Choroid plexus epithelial cell (primary cell): Measurements from ENCODE around the gene TRAPPC6A.

ENCODE experiments used
- DNase-seq: peaks from one replicate; pipeline ENCODE4 v3.0.0-alpha.2; 2010; ENCODE audit warnings: low read depth
- H3K4me3 ChIP-seq: 2 replicates; pipeline ENCODE4 v1.5.1; 2011; ENCODE audit warnings: low read depth, mild to moderate bottlenecking, control low read depth, low read length, moderate library complexity
- TF ChIP-seq, protein P1 (sequence below): conservative IDR thresholded peaks from 2 replicates; pipeline ENCODE4 v1.5.1; 2011; ENCODE audit warnings: low read depth, mild to moderate bottlenecking, control low read depth, inconsistent platforms, low read length, moderate library complexity

TRAPPC6A gene

DNA sequence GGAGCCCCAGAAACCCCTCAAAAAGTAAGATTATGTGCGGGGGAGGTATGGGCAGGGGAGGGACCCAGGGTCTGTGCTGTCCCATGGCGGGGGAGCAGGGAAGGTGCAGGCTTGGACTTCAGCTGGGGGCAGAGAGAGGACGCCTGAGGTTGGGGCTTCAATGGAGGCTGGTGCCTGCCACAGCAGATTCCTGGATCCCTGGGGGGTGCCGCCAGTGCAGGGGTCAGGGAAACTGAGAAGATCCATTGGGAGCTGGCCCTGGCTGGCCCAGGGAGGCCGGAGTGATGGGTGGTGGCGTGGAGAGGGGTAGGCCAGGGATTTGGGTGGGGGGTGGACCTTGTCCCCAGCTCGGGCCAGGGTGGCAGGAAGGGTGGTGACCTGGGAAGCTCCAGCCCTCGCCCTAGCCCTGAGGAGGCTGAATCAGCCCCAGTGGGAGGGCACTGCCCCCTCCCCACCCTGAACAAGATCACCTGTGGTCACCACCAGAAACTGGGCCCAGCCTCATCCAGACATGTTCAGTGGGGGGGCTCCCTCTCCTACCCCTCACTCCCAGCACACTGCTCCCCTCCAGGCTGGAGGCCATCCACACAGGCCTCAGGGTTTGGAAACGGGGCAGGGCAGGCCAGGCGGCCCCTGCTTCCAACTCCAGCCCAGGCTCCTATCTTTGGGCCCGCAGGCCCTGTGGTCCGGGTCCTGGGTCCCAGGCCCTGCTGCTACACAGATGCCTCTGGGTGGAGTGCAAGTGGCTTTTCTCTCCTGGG is 18.6 kb downstream of the TRAPPC6A start:
- no peak for DNase-seq
- TF ChIP-seq, protein P1, sequence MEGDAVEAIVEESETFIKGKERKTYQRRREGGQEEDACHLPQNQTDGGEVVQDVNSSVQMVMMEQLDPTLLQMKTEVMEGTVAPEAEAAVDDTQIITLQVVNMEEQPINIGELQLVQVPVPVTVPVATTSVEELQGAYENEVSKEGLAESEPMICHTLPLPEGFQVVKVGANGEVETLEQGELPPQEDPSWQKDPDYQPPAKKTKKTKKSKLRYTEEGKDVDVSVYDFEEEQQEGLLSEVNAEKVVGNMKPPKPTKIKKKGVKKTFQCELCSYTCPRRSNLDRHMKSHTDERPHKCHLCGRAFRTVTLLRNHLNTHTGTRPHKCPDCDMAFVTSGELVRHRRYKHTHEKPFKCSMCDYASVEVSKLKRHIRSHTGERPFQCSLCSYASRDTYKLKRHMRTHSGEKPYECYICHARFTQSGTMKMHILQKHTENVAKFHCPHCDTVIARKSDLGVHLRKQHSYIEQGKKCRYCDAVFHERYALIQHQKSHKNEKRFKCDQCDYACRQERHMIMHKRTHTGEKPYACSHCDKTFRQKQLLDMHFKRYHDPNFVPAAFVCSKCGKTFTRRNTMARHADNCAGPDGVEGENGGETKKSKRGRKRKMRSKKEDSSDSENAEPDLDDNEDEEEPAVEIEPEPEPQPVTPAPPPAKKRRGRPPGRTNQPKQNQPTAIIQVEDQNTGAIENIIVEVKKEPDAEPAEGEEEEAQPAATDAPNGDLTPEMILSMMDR: no peak
- H3K4me3 ChIP-seq: no peak overlapping the region

DNA sequence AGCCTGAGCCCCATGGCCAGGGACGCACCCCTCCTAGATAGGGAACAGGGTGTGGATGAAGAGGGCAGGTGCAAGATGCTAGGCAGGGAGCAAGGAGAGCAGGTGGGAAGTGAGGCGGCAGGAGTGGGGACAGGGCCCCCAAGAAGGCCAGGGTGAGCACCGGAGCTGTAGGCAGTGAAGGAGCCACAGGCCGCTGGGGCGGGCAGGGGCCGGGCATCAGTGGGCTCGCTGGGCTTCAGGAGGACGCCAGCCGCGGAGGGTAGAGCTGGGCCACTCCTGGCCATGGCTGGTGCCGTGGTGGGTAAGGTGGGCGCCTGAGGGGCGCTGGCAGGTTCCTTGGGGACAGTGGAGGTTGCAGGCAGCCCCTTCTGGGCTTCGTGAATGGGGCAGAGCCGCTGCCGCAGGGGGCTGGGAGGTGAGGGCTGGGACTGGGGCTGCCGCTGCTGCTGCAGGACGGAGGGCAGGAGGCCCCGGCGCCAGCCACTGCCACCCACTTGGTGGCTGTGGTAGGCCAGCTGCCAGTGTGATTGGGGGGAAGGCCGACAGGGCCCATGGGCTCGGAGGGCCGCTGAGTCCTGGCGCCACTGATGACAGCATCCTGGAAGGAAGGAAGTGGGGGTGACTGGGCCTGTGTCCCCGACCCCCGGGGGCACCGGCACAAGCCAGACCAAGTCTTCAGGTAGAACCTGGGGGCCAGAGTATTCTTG is 19.4 kb downstream of the TRAPPC6A start:
- H3K4me3 ChIP-seq: no peak overlapping the region
- no peak for DNase-seq
- TF ChIP-seq, protein P1: no peak

DNA sequence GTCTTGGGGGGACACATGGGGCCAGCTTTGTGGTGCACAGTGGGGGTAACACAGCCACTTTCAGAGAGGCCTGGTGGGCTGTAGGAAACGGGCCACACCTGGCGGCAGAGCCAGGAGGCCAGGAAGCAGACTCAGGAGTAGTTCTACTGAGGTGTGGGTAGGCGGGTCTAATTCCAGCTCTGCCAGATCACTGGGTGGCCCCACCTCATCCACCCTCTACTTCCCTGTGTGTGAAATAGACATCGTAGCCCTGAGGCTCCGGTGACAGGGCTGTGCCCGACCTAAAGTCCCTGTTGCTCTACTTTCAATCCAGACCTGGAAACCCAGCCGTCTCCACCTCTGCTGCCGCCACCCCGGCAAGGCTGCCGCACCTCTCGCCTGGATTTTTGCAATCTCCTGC is 21.3 kb downstream of the TRAPPC6A start:
- no peak overlapping the region for H3K4me3 ChIP-seq
- DNase-seq: no peak
- TF ChIP-seq, protein P1: no peak

DNA sequence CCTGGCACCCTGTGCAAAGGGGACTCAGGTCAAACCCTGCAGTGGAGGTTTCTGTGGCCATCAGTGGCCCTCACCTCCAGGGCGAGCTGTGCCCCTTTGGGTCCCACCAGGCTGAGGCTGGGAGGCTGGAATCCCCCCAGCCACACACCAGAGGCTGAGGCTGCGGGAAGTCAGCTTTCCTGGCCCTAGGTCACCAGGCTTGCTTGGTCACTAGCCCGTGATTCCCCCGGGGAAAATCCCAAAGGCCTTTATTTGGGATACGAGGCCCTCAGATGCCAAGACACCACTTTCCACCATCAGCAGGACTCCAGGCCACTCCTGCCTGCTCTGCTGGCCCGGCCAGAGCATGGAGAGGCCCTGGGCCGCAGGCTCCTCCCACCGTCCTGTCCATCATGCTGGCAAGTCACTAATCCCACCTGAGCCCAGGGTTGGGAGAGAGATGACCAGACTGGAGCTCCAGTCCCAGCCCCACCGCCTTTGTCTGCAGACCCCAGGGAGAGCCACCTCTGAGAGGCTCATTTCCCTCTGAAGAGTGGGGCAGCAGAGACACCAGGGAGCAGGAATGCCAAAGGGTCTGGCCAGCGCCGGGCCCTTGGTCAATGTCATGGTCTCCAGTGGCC is 21.9 kb downstream of the TRAPPC6A start:
- TF ChIP-seq, protein P1: no peak
- H3K4me3 ChIP-seq: no peak overlapping the region
- DNase-seq: no peak

DNA sequence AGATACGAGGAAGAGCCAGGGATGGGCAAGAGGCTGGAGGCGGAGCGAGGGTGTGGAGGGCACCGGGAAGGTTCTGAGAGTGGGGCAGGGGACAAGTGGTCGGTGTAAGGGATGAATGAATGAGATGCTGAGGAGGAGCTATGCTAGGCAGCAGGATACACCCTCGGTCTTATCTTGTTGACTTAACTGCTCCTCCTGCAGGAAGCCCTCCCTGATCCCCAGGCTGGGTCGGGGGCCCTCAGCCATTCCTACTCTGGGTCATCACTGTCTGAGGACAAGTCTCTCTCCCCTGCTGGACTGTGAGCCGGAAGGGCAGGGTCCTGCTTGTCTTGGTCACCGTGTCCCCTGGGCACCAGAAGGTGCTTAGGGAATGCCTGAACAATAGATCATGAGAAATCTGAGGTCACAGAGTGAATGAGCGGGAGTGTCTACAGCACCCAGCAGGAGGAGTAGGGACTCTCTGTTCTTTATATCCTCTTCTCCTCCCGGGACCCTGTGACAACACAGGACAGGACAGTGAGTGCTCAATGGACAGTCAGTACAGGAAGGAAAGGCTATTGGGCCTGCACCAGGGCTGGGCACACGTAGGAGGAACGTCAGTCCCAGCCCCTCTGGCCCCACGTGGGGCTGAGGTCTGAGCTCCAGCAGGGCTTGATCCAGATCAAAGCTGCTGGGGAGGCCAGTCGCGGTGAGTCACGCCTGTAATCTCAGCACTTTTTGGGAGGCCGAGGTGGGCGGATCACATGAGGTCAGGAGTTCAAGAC is 23.8 kb downstream of the TRAPPC6A start:
- peak; percentile 96 for DNase-seq
- H3K4me3 ChIP-seq: no peak overlapping the region
- TF ChIP-seq, protein P1: peak; percentile 11

DNA sequence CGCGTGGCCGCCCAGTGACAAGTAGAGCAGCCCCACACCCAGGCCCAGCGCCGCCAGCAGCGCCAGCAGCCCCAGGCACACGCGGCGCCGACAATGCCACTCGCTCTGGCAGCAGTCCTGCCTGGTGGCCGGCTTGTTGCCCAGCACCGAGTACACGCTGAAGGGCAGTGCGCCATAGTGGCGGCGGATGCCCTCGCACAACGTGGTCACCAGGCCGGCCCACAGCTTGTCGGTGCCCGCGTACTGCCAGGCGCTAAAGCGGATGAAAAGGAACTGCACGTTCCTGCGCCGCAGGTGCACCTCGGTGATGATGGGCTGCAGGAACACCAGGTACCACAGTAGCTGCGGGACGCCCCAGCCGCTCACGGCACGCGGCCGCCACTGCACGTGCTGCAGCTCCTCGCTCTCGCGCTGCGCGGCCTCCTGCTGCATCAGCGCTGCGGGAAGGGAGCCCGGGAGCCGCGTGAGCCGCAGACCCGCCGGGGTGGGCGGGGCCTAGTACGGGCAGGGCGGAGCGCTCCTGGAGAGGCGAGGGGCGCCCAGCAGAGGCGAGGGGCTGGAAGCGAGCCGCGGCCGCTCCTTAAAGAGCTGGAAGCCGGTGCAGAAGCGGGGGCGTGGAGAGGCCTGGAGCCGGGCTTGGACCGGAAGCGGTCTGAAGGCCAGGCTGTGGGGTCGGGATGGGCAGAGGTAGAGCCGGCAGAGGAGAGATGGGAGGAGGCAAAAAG is 24.5 kb downstream of the TRAPPC6A start:
- TF ChIP-seq, protein P1: no peak
- no peak overlapping the region for H3K4me3 ChIP-seq
- DNase-seq: peak; percentile 75
